Chondrocyte (in vitro differentiated cells): ENCODE results near the gene COX7C. TPM values are rescaled to one million over a fixed set of nuclear protein-coding genes. Genes with fewer than 3 reads are reported as not detected.

Experiments
- DNase-seq: peaks from one replicate; pipeline ENCODE4 v3.0.0; 2021; ENCODE audit warnings: mixed read lengths, low spot score
- H3K27ac Mint-ChIP-seq: one replicate; pipeline ENCODE4 v1.8.0; 2021; ENCODE audit warnings: mild to moderate bottlenecking, moderate library complexity, mixed read lengths; ENCODE audit not compliant: unreplicated experiment
- H3K27me3 Mint-ChIP-seq: 2 replicates; pipeline ENCODE4 v1.8.0; 2021; ENCODE audit warnings: low read depth, mixed read lengths
- H3K36me3 Mint-ChIP-seq: 2 replicates; pipeline ENCODE4 v1.8.0; 2021; ENCODE audit warnings: low read depth, mixed read lengths
- H3K4me1 Mint-ChIP-seq: 2 replicates; pipeline ENCODE4 v1.8.0; 2021; ENCODE audit warnings: low read depth, mild to moderate bottlenecking, mixed read lengths
- H3K4me3 Mint-ChIP-seq: one replicate; pipeline ENCODE4 v1.8.0; 2021; ENCODE audit warnings: mild to moderate bottlenecking, moderate library complexity, mixed read lengths; ENCODE audit not compliant: unreplicated experiment
- H3K9me3 Mint-ChIP-seq: 2 replicates; pipeline ENCODE4 v1.8.0; 2021; ENCODE audit warnings: low read depth, mixed read lengths
- CTCF ChIP-seq: fragments of 200-600 bp; sonication (generic); IDR thresholded peaks from 2 replicates; pipeline ENCODE4 v1.5.0; 2021; ENCODE audit warnings: antibody characterized with exemption, mild to moderate bottlenecking, moderate library complexity
- total RNA-seq: library from RNA; stranded (reverse); gene quantifications from 3 replicates; pipeline ENCODE4 v1.2.1, GENCODE V29; 2021

Gene COX7C
- total RNA-seq, 1 donor from 2014 or later: 294 TPM

GRCh38 chr5:86665984-86666760 lies 48.4 kb downstream of the COX7C start:
- no peak for TF ChIP-seq CTCF
- H3K27ac Mint-ChIP-seq: no peak overlapping the region
- H3K4me3 Mint-ChIP-seq: no peak overlapping the region
- H3K9me3 Mint-ChIP-seq: peaks cover 11% of the 10 kb centered on the region
- peaks cover 31% of the 10 kb centered on the region for H3K27me3 Mint-ChIP-seq
- H3K4me1 Mint-ChIP-seq: no peaks in the 10 kb centered on the region
- no peak for DNase-seq
- H3K36me3 Mint-ChIP-seq: no peaks in the 10 kb centered on the region

GRCh38 chr5:86666981-86667380 lies 49.2 kb downstream of the COX7C start:
- Mint-ChIP-seq H3K9me3 (peaks cover 10% of the 10 kb centered on the region), H3K4me3 (no peak overlapping the region), H3K27me3 (peaks cover 29% of the 10 kb centered on the region), H3K27ac (no peak overlapping the region), H3K4me1 (no peaks in the 10 kb centered on the region), H3K36me3 (no peaks in the 10 kb centered on the region)
- no peak for DNase-seq
- no peak for TF ChIP-seq CTCF
